KBM-7 (cell line): ENCODE results near the gene MCTP1.
"Not testable (repeated sequence)": the region's sequence is repeated elsewhere in the genome, so short reads cannot be mapped to it uniquely, and the experiment has no call there.

Experiments
- DNase-seq: peaks from one replicate; pipeline ENCODE4 v3.0.0-alpha.2; 2015
- in situ Hi-C: fragments of 300-500 bp; cut with MboI; formaldehyde crosslinking; loops from 2 replicates; pipeline ENCODE4 v1.14.3; 2020; ENCODE audit warnings: low sequenced_read_pairs, low pct_unique_long_range_greater_than_20kb, mixed read lengths

The MCTP1 gene

DNA sequence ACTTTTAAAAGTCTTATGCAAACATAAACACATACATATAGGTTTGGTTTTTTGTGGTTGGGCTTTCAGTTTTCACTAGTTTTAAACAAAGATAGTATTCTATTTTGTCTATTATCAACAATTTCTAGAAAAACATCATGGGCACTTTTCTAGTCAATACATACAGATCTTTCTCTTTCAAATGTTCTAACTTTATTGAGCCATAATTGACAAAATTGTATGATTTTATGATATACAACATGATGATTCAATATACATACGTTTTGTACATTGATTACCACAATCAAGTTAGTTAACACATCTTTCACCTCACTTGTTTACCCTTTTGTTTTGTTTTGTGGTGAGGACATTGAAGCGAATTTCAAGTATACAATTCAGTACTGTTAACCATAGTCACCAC lies 265.9 kb downstream of the MCTP1 start:
- DNase-seq: no peak
- in situ Hi-C loops: no loop called here

DNA sequence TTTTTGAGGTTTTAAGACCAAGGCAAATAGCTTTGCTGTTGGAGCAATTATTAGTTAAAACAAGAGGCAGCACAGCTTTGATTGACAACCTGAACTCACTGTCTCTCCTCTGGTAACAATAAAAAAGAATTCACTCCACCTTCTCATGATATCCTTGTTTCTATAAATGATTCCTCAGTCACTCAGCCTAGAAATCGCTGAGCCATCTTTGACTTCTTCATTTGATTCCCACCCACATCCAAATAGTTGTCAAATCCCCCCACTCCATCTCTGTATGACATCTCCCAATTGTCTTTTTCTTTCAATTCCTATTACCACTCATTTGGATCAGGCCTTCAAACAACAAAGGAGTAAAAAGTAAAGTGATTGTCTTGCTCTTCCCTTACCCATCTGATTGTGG lies 266.4 kb downstream of the MCTP1 start:
- DNase-seq: no peak
- in situ Hi-C loops: no loop called here

DNA sequence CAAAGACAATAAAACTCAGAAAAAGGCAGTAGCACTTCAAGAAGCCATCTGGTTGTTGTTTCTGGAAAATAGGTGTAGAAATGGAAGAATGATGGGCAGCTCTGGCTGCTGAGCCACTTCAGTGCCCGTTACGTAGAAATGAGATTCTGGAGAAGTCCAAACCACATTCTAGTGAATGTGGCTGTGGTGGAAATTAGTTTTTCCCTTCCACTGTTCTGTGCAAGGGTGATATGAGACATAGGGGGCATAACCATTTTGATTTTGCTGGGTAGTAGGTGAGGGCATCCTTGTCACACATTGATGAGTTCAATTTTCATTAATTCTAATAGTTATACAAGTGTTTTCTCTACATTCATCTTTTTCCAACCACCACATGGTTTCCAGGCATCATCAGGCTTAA lies 275.1 kb downstream of the MCTP1 start:
- no peak for DNase-seq
- in situ Hi-C loops: no loop called here

DNA sequence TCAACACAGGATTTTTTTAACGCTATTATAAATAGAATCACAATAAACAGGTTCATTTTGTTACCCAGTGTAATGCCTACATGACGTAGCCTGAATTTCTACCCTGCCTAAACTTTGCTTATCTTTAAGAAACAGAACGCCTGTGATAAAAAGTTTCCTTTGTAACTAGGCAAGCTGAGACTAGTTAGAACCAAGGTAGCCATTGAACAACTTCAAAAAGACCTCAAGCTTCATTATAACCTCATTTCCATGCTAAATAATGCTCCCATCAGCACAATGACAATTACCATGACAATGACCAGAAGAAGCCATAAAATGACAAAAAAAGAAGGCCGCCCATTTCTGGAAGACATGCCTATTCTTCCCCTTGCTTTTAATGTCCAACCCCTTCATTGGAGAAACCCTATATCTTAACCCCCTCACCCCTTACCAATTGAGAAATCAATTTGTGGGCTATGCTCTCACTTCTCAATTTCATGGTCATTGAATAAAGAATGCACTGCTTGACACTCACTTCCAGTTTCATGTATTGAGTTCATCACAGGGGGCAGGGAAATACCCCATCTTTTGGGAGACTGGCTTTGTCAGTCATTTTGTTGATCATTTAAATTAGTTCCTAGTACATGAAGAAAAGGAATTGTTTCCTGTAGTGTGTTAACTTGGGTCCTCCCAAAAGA lies 276.8 kb downstream of the MCTP1 start:
- DNase-seq: no peak
- in situ Hi-C loops: no loop called here

DNA sequence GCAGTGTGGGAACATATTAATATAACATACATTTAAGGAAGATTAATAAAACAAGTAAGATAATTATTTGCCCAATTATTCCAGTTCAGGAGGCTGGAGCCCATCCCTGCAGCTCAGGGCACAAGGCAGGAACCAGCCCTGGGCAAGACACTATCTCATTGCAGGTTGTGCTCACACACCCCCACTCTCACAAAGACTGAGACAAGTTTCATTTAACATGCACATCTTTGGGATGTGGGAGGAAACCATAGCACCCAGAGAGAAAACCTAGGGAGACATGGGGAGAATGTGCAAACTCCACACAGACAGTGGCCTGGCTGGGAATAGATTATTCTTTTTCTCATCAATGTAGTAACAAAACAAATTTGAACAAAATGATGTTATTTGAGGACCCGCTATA lies 279.1 kb downstream of the MCTP1 start:
- no peak for DNase-seq
- in situ Hi-C loops: no loop called here

DNA sequence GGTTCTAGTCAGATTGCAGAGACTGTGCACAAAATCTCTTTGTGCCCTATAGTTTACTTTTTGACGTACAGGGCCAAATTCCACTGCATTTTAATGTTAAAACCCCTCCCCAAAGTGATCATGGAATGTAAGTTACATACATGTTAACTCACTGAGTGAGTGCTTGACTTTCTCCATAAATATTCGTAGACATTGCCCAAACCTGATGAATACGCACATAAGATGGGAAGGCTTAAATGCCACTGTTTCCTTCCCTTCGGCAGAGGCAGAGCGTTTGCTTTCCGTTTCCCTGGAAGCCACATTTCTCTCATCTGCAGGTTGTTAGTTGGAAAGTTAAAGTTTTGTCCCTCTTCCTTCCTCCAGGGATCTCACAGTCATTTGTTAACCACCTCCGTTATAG lies 286.2 kb downstream of the MCTP1 start:
- DNase-seq: no peak
- in situ Hi-C loops: no loop called here

DNA sequence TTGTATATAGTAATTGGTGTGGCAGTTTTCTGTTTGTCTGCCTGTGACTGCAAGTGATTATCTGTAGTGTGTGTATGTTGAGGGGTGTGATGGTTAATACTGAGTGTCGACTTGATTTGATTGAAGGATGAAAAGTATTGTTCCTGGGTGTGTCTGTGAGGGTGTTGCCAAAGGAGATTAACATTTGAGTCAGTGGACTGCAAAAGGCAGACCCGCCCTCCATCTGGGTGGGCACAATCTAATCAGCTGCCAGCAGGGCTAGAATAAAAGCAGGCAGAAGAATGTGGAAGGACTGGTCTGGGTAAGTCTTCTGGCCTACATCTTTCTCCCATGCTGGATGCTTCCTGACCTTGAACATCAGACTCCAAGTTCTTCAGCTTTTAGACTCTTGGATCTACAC lies 290.4 kb downstream of the MCTP1 start:
- in situ Hi-C loops: not testable (repeated sequence)

DNA sequence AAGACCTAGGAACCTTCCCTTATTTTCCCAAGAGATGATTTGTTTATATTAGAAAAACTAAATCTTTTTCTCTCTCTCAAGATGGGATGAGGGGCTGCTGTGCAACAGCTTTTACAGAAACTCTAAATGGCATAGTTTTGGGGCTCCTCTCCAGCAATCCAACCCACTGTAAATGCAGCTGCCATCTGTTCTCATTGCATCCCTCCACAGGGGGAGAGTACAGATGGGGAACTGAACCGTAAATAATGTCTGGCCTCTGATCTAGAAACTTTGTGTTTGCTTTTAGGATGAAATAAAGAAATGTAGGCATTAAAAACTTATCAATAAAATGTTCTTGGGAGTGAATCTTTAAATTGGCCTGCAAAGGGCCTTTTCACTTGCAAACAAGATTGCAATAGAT lies 291.4 kb downstream of the MCTP1 start:
- DNase-seq: no peak
- in situ Hi-C loops: no loop called here

More for the DNA sequence above, 290.4 kb downstream of the MCTP1 start:
- DNase-seq: not testable (repeated sequence)

DNA sequence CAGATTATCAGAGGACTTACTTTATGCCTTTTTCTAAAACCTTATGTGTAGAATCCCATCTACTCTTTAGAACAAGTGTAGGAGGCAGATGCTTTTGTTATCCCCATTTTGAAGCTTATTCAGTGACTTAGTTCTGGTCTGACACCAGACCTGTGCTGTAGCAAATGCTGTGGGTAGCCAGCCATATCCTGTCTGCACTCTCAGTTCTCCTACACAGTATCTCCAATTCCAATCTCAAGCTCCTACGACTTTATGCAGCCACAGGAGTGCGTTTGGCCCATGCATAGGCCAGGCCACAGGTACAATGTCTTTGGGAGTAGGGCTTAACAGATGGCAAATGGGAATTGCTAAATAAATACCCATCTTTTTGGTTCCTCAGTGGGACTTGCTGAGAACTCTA lies 292.6 kb downstream of the MCTP1 start:
- in situ Hi-C loops: no loop called here
- DNase-seq: no peak

DNA sequence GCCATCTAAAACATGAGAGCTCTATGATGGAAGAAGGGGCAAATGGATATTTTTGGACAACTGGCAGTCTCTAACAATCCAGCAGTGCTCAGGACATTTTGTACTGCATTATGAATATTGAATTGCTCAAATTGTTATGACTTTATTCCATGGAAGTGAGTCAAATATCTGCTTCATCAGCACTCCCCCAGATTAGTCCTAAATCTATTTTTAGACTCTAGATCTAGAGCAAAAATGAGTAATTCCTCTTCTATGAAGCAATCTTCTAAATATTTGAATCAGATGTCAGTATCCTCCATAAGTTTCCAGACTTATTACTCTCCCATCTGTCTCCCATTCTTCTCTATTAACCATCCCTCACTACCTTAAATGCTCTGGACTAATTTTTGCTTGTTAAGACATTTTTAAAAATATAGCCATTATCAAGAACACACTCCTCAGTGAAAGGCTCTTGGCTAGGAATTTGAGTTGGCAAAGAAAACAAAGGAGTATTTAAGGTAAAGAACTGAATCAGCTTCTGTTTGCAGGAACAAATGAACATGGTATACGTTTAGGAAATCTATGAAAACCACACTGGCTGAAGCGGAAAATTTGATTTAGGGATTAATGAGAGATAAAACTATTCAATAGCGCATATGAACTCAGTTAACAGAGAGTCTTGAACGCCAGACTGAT lies 300.9 kb downstream of the MCTP1 start:
- in situ Hi-C loops: no loop called here
- DNase-seq: no peak

DNA sequence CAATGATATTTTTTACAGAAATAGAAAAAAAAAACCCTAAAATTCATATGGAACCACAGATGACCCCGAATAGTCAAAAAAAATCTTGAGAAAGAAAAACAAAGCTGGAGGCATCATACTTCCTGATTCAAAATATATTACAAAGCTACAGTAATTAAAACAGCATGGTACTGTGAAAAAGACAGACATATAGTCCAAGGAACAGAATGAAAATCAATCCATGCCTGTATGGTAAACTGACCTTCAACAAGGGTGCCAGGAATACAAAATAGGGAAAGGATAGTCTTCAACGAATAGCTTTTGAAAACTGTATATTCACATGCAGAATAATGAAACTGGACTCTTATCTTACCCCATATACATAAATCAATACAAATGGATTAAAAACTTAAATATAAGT lies 307.5 kb downstream of the MCTP1 start:
- in situ Hi-C loops: no loop called here

DNA sequence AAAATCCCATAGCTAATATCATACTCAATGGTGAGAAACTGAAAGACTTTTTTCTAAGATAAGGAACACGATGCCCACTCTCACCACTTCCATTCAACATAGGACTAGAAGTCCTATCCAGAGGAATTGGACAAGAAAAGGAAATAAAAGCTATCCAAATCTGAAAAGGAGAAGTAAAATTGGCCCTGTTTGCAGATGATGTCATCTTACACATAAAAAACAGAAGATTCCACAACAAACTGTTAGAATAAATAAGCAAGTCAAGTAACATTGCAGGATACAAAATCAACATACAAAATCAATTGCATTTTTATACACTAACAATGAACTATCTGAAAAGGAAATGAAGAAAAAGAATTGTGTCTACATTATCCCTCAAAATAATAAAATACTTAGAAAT lies 308.0 kb downstream of the MCTP1 start:
- no peak for DNase-seq
- in situ Hi-C loops: no loop called here

More for the DNA sequence above, 307.5 kb downstream of the MCTP1 start:
- no peak for DNase-seq

DNA sequence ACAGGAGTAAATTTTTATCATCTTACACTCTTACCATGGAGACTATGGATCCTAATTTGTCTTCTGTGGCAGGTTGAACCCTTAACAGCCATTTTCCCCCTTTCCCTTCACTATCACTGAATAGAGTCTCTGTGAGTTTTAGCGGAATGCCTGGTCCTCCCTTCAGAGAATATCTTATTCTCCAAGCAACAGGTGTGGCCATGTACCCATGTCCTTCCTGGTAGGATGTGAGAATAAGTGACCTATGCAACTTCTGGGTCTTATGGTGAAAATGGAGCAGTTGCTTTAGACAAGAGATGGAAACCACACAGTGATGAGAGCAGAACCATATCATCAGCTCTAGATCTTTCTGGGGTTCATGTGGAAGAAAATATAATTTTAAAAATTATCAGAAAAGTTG lies 312.6 kb downstream of the MCTP1 start:
- in situ Hi-C loops: loop anchor here (25.0 kb wide), 1 partner anchor 290 kb away; no protein-coding TSS in a partner anchor
- no peak for DNase-seq

DNA sequence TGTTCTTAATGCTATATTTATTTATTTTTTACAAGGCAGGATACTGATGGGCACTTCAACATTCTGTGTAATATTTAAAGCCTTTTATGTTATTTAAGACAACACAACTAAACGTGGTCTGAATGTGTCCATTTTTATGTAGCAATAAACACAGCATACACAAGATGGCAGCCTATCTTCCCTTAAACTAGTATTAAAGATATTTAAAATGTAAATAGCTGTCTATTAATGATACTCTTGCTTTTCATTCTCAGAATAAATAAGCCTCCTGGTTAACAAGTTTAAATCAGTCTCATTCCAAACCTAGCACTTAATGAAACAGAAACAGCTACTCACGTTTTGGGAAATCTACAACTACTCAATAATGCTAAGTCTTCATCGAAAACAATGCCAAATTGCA lies 315.7 kb downstream of the MCTP1 start:
- in situ Hi-C loops: loop anchor here (25.0 kb wide), 1 partner anchor 293 kb away; no protein-coding TSS in a partner anchor
- peak; percentile 32 for DNase-seq

DNA sequence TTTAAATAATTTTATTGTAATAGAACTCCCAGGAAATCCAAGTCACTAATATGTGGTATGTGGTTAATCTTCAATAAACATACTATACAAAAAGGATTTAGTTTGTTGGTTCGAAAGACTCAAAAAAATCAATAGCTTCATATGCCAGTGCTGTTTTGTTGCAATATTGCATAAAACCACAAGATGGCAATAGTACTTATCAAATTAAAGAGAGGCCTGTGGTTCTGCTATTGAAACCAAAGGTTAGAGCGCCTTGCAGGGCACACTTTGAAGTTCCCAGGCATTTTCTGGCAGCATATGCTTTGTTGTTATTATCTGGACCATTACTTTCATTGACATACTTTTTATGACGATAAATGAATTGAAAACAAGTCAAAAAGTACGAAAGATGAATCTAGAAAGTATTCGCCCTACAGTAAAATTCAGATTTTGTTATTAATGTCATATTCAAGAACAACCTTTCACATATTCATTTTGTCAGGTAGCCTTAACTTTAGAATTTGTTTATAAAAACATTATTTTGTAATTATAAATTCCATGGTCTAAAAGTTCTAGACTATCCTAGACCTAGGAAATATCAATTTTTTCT lies 316.3 kb downstream of the MCTP1 start:
- peak; percentile 87 for DNase-seq
- in situ Hi-C loops: loop anchor here (25.0 kb wide), 1 partner anchor 294 kb away; no protein-coding TSS in a partner anchor

DNA sequence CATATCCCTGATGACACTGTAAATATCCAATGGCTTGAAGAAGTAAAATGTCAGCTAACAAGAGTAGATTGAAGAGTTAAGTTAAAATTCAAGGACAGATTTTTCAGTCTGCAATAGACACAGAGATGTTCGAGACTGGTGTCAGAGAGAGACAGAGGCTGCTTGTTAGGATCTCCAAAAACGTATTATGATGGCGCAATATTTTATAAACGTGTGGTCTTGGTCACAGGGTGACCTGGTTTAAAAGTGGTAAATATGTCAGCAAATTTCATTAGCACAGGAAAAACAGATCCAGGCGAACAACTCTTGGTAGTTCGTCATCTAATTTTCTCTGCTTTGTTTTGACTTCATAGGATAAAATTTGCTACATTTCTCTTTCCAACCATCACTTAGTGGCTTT lies 317.4 kb downstream of the MCTP1 start:
- in situ Hi-C loops: loop anchor here (25.0 kb wide), 1 partner anchor 295 kb away; no protein-coding TSS in a partner anchor
- DNase-seq: no peak

DNA sequence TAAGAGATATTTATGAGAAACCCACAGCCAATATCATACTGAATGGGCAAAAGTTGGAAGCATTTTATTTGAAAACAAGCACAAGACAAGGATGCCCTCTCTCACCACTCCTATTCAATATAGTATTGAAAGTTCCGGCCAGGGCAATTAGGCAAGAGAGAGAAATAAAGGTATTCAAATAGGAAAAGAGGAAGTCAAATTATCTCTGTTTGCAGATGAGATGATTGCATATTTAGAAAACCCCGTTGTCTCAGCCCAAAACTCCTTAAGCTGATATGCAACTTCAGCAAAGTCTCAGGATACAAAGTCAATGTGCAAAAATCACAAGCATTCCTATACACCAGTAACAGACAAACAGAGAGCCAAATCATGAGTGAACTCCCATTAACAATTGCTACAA lies 325.6 kb downstream of the MCTP1 start:
- peak; percentile 10 for DNase-seq
- in situ Hi-C loops: loop anchor here (25.0 kb wide), 1 partner anchor 303 kb away; no protein-coding TSS in a partner anchor

DNA sequence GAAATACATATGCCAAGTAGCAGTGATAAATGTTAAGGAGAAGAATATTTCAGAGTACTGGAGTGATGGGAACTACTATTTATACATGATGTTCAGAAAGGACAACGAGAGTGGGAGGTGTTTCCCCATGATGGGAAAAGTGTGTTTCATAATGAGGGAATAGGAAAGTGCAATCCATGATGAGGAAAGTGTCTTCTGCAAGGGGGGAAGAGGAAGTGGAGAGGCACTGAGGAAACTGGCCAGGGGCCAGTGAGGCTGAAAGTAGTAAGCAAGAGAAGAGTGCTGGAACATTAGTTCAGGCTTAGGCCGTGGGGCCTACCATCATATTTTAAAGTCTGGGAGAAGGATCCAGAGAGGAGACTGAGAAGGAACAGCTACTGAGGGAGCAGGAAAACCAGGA lies 339.2 kb downstream of the MCTP1 start:
- DNase-seq: no peak
- in situ Hi-C loops: no loop called here

DNA sequence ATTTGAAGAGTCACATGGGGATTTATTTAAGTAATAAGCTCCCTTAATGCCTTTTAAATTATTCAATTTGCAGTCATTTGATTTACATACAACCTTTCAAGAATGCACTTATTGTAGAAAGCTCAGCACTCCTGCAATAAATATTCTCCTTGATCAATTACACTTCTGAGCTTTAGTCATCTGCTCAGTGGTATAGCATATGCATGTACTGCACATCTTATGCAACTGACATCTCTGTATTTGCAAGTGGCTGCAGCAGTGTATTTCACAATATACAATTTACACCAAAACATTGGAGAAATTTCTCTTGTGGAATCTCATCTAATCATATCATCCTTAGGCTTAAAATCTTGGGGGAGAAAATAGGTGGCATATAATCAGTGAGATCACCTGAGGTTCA lies 340.7 kb downstream of the MCTP1 start:
- no peak for DNase-seq
- in situ Hi-C loops: no loop called here

DNA sequence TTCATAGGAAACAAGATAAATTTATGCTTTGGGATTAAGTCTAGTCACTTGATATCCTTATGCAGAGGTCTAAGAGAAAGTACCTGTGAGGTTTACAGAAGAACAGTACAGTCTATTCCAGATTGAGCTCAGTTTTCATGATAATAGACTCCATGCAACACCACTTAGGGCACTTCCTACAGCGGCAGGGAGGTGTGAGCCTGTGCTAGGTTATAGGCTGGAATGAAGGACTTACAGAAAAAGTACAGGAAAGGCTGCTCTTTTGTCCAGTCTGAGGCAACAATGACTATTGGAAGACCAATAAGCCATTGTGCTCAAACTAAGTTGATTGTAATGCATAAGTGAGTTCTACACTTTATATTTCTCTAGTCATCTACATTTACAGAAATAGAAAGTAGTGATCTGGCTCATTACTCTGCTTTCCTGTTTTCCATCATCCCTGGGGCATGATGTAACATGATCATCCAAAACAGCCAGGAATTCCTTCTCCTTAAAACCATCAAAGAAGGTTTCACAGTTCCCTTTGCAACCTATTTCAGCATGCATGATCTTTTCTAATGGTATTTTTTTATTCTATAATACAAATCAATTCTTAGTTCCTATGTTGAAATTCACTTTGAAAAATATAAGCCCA lies 343.7 kb downstream of the MCTP1 start:
- DNase-seq: no peak
- in situ Hi-C loops: no loop called here
